Measurements from ENCODE around the gene IL18RAP.

IL18RAP gene

DNA sequence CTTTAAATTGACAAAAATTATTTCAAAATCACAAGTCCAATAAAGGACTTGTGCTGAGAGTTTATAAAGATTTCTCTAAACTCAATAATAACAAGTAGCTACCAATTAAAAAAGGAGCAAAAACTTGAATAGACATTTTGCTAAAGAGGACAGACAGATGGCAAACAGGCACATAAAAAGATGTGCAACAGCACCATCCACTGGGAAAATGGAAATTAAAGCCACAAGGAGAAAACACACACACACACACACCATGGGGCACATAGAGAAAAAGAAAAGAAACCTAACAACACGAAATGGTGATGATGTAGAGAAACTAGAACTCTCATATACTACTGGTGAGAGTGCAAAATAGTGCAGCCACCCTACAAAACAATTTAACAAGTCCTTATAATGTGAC, 37.5 kb downstream of the IL18RAP start:
- no peak for DNase-seq (ENCODE audit: low read depth)

DNA sequence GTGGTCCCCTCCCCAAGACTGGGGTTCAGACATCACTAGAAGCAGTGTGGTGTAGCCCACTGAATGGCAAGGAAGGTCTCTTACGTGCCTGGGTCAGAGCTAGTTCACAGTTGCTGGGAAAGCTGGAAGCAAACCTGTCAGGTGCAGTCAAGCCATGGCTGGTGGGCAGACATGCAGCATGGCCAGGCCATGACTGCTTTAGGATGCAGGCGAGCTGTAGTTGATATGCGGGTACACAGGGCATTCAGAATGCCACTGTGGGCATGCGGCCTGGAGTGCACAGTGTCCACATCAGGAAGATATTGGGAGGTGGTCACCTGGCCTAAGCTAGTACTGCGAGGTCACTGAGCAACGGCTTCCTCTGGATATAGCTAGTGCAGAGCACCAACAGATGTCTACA, 38.2 kb downstream of the IL18RAP start:
- no peak for DNase-seq (ENCODE audit: low read depth)

DNA sequence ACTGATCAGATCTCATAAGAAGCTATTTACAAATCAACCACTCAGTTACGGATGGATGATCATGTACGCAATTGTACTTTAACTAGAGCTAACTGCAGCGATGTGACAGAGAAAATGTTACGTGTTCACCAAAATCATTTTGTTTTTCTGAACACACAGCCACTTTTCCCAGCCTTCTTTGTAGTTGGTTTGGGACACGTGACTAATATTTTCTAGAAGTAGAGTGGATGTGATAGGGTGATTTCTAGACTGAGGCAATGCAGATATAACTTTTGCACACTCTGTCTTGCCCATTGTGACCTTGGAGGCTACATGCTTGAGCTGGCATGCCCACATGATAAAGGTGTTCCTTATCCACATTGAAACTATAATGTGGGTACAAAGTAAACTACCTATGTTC, 40.2 kb downstream of the IL18RAP start:
- no peak for DNase-seq (ENCODE audit: low read depth)

DNA sequence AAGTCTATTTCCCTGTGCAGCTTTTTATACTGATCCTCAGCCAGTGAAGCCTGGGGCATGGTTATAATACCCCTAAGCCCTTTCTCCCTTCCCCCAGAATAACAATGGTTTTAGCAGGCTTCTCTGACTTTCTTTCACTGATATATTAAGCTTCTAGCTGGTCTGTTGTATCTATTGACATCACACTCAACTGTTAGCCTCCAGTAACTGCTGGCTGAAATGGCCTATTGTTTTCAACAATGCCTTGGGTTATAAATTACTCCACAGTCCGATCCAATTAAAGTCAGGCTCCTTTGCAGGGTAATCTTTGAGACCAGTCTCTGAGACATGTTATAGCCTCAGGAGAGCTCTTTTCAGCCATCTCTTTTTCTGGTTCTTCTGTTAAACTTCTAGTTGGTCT, 47.2 kb downstream of the IL18RAP start:
- DNase-seq (ENCODE audit: low read depth): no peak

DNA sequence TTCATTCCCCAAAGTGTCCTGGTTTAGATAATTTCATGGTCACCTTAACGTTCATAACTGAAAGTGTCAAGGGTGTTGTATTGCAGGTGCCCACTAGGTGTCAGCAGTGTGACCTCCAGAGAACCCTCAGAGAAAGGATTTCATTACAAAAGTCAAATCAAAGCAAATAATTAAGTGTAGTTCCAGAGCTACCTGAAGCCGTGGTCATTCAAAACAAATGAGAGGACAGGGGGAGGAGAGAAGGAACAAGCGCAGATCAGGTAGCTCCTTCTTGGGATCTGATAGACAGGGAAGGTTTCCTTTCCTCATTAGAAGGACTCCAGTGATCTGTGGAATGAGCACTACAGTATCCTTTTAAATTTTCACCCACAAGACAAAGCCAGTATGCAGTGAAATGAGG, 50.1 kb downstream of the IL18RAP start, which contains the start of gene SLC9A4:
TSS of gene SLC9A4 (plus strand) at position 207 of the 400 bp plus-strand sequence. CDS start 534 bp downstream, outside the sequence.
- DNase-seq (ENCODE audit: low read depth): peak; percentile 13

DNA sequence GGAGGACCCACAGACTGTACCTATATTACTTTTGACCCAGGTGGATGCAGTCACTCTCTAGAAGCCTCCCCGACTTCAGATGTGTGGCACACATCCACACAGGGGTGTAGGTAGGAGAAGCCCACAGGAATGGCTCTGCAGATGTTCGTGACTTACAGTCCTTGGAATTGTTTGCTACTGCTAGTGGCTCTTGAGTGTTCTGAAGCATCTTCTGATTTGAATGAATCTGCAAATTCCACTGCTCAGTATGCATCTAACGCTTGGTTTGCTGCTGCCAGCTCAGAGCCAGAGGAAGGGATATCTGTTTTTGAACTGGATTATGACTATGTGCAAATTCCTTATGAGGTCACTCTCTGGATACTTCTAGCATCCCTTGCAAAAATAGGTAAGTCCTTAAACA, 50.7 kb downstream of the IL18RAP start:
- no peak for DNase-seq (ENCODE audit: low read depth)

DNA sequence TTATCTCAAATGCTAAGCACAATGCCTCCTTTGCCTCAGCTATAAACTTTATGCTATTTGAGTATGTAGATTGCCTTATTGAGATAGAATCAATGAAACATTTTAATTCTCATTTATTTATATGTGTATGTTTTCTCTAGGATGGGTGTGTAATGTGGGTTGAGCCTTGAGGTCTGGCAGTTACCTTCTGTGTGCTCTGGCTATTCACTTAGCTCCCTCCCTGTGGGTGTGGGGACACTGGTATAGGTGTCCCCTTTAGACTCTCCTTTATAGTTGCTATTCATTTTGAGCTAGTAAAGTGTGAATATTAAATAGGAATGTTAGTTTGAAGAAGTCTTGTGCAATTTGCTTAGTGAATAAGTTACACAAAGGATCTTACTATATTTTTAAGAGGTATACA, 51.8 kb downstream of the IL18RAP start:
- no peak for DNase-seq (ENCODE audit: low read depth)

DNA sequence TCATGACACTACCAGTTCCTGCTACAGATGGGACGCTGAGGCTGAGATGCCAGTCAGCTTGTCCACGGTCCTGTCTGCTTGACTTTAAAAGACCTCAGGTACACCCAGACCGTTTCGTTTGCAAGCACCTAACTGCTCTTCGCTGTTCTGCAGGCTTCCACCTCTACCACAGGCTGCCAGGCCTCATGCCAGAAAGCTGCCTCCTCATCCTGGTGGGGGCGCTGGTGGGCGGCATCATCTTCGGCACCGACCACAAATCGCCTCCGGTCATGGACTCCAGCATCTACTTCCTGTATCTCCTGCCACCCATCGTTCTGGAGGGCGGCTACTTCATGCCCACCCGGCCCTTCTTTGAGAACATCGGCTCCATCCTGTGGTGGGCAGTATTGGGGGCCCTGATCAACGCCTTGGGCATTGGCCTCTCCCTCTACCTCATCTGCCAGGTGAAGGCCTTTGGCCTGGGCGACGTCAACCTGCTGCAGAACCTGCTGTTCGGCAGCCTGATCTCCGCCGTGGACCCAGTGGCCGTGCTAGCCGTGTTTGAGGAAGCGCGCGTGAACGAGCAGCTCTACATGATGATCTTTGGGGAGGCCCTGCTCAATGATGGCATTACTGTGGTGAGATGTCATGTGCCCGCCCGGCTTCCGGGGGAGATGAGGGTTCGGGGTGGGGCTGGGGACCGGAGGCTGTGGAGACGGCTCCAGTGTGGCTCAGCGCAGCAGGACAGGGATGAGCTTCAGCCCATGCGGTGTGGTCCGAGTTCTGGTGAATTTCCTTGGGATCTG, 55.9 kb downstream of the IL18RAP start:
- DNase-seq (ENCODE audit: low read depth): no peak

DNA sequence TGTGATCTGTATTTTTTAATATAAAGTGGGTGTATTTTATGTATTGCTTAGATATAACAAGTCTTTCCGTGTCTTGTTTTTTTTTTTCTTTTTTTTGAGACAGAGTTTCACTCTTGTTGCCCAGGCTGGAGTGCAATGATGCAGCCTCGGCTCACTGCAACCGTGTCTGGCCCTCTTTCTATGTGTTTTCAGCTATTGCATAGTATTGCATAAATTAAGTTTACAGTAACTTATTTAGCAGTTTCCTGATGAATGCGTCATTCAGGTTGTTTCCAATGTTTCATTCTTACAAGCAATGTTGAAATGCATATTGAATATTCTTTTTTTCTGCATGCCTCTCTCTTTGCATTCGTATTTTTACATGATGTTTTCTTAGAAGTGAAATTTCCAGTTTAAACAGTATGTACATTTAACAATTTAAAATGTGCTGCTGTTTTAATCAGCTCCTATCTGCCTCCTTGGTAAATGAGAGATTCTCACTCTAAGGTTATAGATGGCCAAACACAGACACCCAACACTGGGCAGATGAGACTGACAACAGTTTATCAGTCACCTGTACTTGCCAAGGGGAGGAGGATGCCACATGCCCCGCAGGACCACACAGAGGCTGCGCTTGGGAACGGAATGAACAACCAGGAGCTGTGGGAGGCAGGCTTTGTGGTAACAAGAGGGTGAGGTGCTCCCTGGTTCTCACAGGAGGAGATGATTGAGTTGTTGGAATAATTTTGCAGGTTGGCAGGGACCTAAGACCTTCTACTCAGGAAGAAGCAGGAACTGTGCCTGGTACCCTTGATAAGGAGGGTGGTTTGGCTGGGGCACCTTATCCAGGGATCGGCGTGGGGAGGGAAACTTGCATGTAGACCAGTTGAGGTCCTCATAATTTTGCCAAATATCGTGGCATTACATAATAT, 57.6 kb downstream of the IL18RAP start:
- DNase-seq (ENCODE audit: low read depth): no peak

DNA sequence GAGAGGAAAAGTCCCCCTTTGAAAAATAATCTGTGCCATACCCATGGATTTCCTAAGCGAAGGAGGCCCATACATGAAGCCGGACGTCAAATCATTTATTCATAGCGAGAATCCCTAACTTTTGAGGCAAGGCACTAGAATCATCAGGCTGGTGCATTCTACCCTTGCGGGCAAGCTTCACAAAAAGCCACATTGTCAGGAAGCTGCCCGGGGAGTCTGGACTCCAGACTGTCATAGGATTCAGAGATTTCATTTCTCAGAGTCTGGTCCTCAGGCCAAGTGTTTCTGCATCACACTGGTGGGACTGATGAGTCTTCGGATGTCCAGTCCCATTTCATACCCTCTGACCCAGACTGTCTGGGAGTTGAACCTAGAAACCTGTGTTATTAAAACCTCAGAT, 59.0 kb downstream of the IL18RAP start:
- DNase-seq (ENCODE audit: low read depth): no peak

DNA sequence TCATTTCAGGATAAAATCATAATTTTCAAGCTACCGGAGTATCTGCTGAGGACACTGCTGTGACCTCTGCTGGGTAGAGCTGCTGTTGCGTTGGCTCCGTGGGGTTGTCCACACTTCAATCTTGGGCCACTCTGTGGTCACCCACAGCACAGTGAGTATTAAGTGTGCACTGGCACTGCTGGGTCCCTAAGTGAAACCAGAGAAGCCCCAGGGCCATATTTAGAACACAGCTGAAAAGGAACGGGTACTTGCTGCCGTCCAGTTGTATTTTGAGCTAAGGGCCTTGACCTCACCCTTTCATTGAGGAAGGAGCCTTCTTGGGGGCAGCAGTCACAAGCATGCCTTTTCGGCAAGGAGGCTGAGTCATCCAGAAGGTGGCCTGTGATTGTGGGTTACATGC, 60.1 kb downstream of the IL18RAP start:
- DNase-seq (ENCODE audit: low read depth): no peak

DNA sequence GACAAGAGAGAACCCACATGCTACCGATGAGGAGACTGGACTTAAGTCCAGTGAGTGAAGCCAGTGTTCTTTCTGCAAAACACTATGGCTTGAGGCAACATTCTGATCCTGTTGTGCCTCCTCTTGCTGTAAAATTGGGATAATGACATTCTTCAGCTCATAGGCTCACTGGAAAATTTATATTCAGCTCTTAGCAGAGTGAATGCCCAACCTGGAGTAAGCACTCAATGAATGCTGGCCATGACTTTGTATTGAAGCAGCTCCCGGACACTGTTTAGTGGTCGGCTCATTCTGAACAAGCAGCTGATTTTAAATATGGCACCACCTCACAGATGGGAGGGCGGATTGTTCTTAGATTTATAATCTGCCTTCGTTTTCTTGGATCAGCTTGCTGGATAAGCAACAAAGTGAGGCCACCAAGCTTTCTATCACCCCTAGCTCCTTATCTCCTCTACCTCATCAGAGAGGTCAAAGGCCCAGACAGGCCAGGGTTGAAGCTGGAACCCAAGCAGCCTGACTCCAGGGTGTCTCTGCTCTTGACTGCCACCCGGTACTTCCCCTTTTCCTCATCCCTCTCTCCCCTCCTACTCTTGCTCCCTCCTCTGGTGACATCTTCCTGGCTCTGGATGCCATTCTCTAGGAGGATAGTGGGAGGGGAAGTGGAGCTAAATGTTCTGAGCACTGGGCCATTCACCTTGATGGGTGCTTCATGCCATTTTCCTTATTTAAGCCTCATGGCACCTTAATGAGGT, 61.5 kb downstream of the IL18RAP start:
- no peak for DNase-seq (ENCODE audit: low read depth)

DNA sequence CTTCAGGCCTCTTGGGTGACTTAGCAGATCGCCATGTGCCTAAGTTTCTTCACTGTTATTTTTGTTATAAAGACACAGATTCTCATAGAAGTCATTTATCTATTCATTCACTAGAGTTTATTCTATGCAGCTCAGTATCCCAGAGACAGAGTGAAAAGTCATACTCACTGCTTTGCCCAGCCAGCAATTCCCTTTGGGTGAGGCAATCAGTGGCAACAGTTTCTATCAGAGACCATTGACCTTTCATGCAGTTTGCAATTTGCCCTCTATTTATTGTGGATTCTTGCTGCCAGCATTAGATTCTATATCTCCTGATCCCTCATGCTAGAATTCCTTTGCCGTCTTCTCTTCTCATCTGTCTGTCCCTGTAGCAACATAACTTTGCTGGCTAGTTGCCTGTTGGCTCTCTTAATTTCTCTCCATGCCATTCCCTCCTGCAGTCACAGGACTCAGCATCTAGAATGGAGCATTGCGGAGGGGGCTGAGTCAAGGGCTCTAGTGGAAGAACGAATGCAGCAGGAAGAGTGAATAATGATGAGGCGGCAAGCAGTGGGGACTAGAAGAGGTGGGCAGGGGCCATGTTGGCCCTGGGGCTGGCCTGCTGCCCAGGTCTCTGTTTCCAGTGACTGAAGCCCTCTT, 62.3 kb downstream of the IL18RAP start:
- DNase-seq (ENCODE audit: low read depth): no peak

DNA sequence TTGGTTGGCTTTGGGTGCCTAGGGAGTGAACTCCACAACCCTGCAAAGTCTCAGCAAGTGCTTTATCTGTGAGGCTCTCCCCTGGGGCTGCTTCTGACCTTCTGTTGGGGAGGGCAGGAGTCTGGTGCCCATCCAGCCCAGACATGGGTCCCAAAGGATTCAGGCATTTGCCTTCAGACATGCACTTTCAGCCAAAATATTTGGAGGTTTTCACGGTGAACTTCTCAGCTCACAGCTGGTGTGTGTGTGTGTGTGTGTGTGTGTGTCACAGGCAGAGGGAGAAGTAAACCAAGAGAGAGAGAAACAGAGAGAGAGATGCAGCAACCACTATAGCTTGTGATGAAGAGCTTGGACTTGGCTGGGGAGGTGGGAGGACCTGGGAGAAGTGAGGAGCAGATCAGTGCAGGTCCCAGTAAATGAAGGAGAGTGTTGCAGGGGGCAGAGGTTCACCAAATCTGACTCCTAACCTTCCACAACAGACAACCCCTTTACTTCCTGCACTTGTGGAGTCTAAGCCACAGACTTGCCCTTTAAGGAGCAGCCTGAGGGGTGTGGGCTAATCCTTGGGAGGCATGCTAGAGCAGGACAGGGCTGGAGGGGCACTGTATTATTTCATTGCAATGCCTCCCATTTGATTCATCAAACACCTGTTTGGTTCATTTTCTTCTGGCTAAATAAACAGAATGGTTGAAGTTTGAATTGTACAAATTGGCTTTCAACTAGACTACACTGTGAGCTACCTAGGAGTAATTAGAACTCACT, 64.2 kb downstream of the IL18RAP start:
- DNase-seq (ENCODE audit: low read depth): no peak

DNA sequence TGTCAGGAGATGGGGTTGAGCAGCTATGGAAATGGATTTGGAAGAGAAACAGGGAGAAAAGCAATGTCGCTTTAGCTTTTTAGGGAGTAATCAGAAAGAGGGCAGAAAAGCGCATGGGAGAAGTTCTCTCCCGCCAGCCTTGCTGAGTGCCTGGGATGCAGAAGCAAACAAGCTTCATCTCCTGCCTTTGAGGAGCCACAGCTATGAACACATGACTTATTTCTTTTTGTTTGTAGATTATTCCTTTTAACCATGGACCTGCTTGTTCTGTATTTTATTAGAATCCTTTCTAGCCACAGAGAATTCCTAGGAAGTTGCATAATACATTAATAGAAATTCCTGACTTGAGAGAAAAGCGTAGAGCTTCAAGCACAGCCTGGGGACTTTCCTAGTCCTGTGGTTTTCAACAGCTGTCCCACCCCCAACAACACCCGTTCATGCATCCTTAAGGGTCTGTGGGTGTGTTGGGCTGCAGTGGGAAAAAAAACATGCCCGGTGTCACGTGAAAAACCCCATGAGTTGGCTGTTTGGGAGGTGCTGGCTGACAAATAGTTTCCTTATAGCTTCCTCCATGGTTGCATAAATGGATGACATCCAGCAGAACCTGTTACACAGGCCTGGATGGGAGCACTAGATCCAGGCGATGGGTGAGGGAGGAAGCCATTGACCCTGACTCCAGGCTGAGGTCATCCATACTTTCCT, 65.0 kb downstream of the IL18RAP start:
- DNase-seq (ENCODE audit: low read depth): no peak

DNA sequence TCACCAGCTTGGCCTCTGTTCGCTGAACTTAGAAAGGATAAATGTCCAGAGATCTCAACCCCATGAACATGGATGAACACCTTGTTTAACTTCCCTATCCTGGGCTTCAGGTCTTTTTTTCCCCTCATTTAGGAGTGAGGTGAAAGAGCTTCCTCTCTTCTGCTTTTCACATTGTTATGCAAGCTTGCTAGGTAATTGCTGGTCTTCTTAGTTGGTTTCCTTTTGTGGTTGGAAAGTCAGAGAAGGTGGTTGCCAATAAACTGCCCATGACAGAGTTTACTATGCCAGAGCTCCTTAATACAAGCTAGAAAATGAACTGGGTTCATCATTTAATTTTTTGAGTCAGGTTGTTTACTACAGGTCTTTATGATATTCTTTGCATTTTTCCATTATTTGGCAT, 66.7 kb downstream of the IL18RAP start:
- no peak for DNase-seq (ENCODE audit: low read depth)

DNA sequence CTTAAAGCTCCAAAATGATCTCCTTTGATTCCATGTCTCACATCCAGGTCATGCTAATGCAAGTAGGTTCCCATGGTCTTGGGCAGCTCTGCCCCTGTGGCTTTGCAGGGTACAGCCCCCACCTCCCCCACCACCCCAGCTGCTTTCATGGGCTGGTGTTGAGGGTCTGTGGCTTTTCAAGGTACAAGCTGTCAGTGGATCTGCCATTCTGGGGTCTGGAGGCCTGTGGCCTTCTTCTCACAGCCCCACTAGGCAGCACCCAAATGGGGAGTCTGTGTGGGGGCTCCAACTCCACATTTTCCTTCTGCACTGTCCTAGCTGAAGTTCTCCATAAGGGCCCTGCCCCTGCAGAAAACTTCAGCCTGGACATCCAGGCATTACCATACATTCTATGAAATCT, 69.0 kb downstream of the IL18RAP start:
- no peak for DNase-seq (ENCODE audit: low read depth)

DNA sequence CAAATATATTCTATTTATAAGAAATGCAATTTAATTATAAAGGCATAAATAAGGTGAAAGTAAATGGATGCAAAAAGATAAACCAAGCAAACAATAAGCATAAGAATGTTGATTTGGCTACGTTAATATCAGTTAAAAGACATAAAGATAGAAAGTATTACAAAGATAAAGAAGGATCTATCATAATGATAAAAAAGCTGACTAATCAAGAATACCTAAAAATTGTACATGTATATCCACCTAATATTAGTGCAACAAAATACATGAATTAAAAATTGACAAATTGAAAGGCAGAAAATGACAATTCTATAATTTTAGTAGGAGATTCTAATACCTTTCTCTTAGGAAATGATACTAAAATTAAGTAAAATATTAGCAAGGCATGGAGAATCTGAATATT, 71.6 kb downstream of the IL18RAP start:
- DNase-seq (ENCODE audit: low read depth): no peak

DNA sequence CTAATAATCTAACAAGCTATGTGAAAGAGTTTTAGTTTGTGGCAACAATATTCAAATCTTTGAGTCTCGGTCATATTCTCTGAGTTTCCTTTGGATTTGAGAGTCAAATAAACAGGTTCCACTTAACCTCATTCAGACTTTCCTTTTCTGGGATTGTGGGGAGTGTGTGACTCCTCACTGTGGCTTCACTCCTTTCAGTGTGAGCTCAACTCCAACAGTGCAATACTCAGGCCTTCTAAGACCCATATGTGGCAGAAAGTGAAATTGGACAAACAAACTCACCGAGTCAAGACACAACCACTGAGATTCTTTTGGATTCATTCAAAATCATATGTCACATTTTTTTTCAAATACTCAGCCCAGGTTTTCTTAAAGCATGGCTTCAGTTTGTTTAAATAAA, 75.5 kb downstream of the IL18RAP start:
- no peak for DNase-seq (ENCODE audit: low read depth)

DNA sequence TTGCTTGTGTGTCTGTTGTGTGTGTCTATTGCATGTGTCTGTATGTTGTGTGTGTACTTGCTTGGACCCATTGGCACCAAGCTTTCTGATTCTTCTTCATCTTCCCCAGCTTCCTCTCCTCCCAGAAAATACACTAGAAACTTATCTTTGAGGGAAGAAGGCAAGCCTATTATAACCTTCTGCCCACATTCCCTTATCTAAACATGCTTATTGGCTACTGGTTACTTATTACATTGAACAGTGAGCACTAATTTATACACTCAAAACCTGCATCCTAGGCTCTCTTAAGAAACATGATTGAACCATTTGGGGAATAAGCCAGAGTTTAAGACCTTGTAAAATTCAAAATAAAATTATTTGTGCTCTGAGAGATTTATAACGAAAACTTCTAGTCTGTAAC, 76.6 kb downstream of the IL18RAP start:
- no peak for DNase-seq (ENCODE audit: low read depth)

Data from fibroblast of the conjunctiva (primary cell).